ENCODE data around the gene CNGA1. TPM values are rescaled to one million over a fixed set of nuclear protein-coding genes. Genes with fewer than 3 reads are reported as not detected.

Gene CNGA1
- total RNA-seq, 2 donors from 2014 or later: 1.6 to 5.7 TPM

GRCh38 chr4:47891928-47892327 lies 124.6 kb downstream of the CNGA1 start:
- 90% methylated on average over 1 of the region's 1 CpG for WGBS
- Histone ChIP-seq H3K4me3 (no peak overlapping the region), H3K27me3 (replicated peaks; ENCODE audit: insufficient read depth) (no peaks in the 10 kb centered on the region), H3K27ac (no peak overlapping the region), H3K4me1 (replicated peaks) (no peaks in the 10 kb centered on the region), H3K36me3 (peaks cover under 1 to 9% of the 10 kb centered on the region in 2 donors), H3K9me3 (no peaks in the 10 kb centered on the region)
- intact Hi-C loops (cut with DNase I): no loop called here
- DNase-seq (ENCODE audit: low spot score): no peak
- TF ChIP-seq POLR2AphosphoS5 (IDR thresholded peaks at IDR 0.05) (no peak), POLR2A (IDR thresholded peaks at IDR 0.05) (no peak), CTCF (IDR thresholded peaks at IDR 0.05) (no peak)

Other genes starting within 250 kb of the CNGA1 start
- 1 to 10 TPM; 6.0 to 7.7 TPM for gene CORIN, start 178.6 kb downstream of the CNGA1 start, total RNA-seq
- gene NFXL1, start 102.1 kb downstream of the CNGA1 start, total RNA-seq: 10 to 100 TPM; 17.5 to 19.1 TPM
- 1 to 10 TPM; 5.4 to 5.6 TPM for gene NIPAL1, start 91 bp upstream of the CNGA1 start, total RNA-seq
- 1 to 10 TPM in 1 of 2 donors, under 1 TPM in 1; 0.46 to 4.8 TPM for gene TXK, start 117.6 kb upstream of the CNGA1 start, total RNA-seq

Measured in prostate gland (tissue), 2 donors.